Endothelial cell (in vitro differentiated cells): ENCODE measurements around the gene NETO2. TPM values are rescaled to one million over a fixed set of nuclear protein-coding genes. Genes with fewer than 3 reads are reported as not detected.
"Not testable (repeated sequence)": the region's sequence is repeated elsewhere in the genome, so short reads cannot be mapped to it uniquely, and the experiment has no call there.

Experiments
- DNase-seq: peaks from one replicate; pipeline ENCODE4 v3.0.0; 2021; ENCODE audit warnings: low spot score
- H3K27ac Mint-ChIP-seq: one replicate; pipeline ENCODE4 v1.8.0; 2021; ENCODE audit warnings: mixed read lengths, inconsistent platforms; ENCODE audit not compliant: unreplicated experiment
- H3K27me3 Mint-ChIP-seq: one replicate; pipeline ENCODE4 v1.8.0; 2021; ENCODE audit warnings: mild to moderate bottlenecking, moderate library complexity, mixed read lengths, inconsistent platforms; ENCODE audit not compliant: unreplicated experiment
- H3K36me3 Mint-ChIP-seq: one replicate; pipeline ENCODE4 v1.8.0; 2021; ENCODE audit warnings: mild to moderate bottlenecking, low read depth, mixed read lengths, inconsistent platforms; ENCODE audit not compliant: unreplicated experiment
- H3K4me1 Mint-ChIP-seq: one replicate; pipeline ENCODE4 v1.8.0; 2021; ENCODE audit warnings: mild to moderate bottlenecking, mixed read lengths, inconsistent platforms; ENCODE audit not compliant: unreplicated experiment
- H3K4me3 Mint-ChIP-seq: one replicate; pipeline ENCODE4 v1.8.0; 2021; ENCODE audit warnings: mild to moderate bottlenecking, mixed read lengths, inconsistent platforms; ENCODE audit not compliant: unreplicated experiment
- H3K9me3 Mint-ChIP-seq: one replicate; pipeline ENCODE4 v1.8.0; 2021; ENCODE audit warnings: mixed read lengths, inconsistent platforms; ENCODE audit not compliant: unreplicated experiment
- total RNA-seq: library from RNA; stranded (reverse); fragmentation: NEBNext Ultra II Directional; extraction: Animal tissue kit (Norgen Biotek cat#: 25700); gene quantifications from one replicate; pipeline ENCODE4 v1.2.1, GENCODE V29; 2021; ENCODE audit not compliant: unreplicated experiment
- TF ChIP-seq, protein P1 (sequence below): fragments of 200-600 bp; sonication (generic); IDR thresholded peaks from one replicate; pipeline ENCODE4 v1.5.0; 2021; ENCODE audit warnings: antibody characterized with exemption; ENCODE audit not compliant: unreplicated experiment

Gene NETO2
- total RNA-seq, 1 donor from 2014 or later, result 20.0 TPM

- Mint-ChIP-seq H3K27ac (no peak overlapping the region), H3K27me3 (no peaks in the 10 kb centered on the region), H3K4me3 (no peak overlapping the region), H3K4me1 (no peaks in the 10 kb centered on the region), H3K9me3 (no peaks in the 10 kb centered on the region), H3K36me3 (no peaks in the 10 kb centered on the region)
- DNase-seq, result no peak
- TF ChIP-seq, protein P1, sequence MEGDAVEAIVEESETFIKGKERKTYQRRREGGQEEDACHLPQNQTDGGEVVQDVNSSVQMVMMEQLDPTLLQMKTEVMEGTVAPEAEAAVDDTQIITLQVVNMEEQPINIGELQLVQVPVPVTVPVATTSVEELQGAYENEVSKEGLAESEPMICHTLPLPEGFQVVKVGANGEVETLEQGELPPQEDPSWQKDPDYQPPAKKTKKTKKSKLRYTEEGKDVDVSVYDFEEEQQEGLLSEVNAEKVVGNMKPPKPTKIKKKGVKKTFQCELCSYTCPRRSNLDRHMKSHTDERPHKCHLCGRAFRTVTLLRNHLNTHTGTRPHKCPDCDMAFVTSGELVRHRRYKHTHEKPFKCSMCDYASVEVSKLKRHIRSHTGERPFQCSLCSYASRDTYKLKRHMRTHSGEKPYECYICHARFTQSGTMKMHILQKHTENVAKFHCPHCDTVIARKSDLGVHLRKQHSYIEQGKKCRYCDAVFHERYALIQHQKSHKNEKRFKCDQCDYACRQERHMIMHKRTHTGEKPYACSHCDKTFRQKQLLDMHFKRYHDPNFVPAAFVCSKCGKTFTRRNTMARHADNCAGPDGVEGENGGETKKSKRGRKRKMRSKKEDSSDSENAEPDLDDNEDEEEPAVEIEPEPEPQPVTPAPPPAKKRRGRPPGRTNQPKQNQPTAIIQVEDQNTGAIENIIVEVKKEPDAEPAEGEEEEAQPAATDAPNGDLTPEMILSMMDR, result no peak
These were observed 19.1 kb upstream of the NETO2 start for GRCh38 chr16:47162670-47163420.

DNA sequence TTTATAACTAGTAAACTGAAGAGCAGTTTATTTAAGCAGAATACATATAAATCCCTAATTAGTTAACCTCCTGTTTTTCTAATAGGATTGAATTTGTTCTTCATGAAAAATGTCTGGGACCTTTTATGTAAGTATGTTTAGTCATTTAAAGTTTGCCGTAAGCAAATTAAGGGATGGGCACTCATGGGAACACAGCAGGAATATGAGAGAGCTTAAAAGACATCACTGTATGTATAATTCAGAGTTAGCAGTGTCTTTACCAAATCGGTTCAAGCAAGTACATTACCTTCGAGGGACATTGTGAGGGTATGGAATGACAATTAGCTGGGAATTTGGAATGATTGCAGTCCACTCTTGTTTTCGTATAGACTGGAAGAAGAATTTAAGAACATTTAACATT lies 17.7 kb upstream of the NETO2 start:
- Mint-ChIP-seq H3K4me3 (no peak overlapping the region), H3K4me1 (no peaks in the 10 kb centered on the region)

DNA sequence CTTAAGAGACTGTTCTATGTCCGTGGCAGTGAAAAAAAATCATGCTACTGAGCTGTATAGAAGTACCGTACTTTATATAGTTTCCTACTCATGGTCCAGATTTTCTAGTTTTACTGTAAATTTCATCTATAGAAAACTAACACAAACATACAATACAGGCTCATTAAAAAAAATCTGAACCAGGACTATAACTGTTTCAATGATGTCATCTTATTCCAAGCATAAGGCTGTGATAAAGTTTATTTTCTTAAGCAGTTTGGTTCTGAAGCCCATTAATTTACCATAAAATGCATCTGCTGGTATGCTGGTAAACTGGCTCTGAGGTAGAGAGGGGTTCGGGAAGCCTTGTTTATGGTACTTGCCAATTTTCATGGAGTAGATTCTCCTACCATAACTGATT lies 16.7 kb upstream of the NETO2 start:
- H3K4me1 Mint-ChIP-seq, result no peaks in the 10 kb centered on the region
- H3K9me3 Mint-ChIP-seq, result no peaks in the 10 kb centered on the region
- no peaks in the 10 kb centered on the region for H3K27me3 Mint-ChIP-seq
- H3K36me3 Mint-ChIP-seq, result peaks cover 9% of the 10 kb centered on the region
- no peak overlapping the region for H3K27ac Mint-ChIP-seq
- no peak for DNase-seq
- H3K4me3 Mint-ChIP-seq, result no peak overlapping the region
- TF ChIP-seq, protein P1, result no peak

More for the DNA sequence above, 17.7 kb upstream of the NETO2 start:
- Mint-ChIP-seq H3K27me3 (no peaks in the 10 kb centered on the region), H3K9me3 (no peaks in the 10 kb centered on the region), H3K27ac (no peak overlapping the region), H3K36me3 (peaks cover 7% of the 10 kb centered on the region)
- TF ChIP-seq, protein P1, result no peak
- DNase-seq, result no peak

GRCh38 chr16:47158992-47159391 lies 15.2 kb upstream of the NETO2 start:
- H3K4me3 Mint-ChIP-seq, result no peak overlapping the region
- no peak overlapping the region for H3K27ac Mint-ChIP-seq
- H3K4me1 Mint-ChIP-seq, result no peaks in the 10 kb centered on the region
- H3K36me3 Mint-ChIP-seq, result peaks cover 11% of the 10 kb centered on the region
- H3K27me3 Mint-ChIP-seq, result no peaks in the 10 kb centered on the region
- DNase-seq, result no peak
- H3K9me3 Mint-ChIP-seq, result no peaks in the 10 kb centered on the region
- TF ChIP-seq, protein P1, result no peak

GRCh38 chr16:47156680-47157215 lies 13.0 kb upstream of the NETO2 start:
- peaks cover 32% of the 10 kb centered on the region for H3K36me3 Mint-ChIP-seq
- no peak for DNase-seq
- no peaks in the 10 kb centered on the region for H3K27me3 Mint-ChIP-seq
- H3K9me3 Mint-ChIP-seq, result peaks cover 8% of the 10 kb centered on the region
- TF ChIP-seq, protein P1, result no peak
- H3K4me1 Mint-ChIP-seq, result no peaks in the 10 kb centered on the region
- no peak overlapping the region for H3K27ac Mint-ChIP-seq
- H3K4me3 Mint-ChIP-seq, result no peak overlapping the region

DNA sequence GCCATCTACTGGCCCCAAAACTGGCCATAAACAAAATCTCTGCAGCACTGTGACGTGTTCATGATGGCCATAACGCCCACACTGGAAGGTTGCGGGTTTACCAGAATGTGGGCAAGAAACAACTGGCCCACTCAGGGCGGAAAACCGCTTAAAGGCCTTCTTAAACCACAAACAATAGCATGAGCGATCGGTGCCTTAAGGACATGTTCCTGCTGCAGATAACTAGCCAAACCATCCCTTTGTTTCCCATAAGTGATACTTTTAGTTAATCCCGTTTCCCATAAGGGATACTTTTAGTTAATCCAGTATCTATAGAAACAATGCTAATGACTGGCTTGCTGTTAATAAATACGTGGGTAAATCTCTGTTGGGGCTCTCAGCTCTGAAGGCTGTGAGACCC lies 8.8 kb upstream of the NETO2 start:
- not testable (repeated sequence) for H3K27ac Mint-ChIP-seq, DNase-seq, H3K4me1 Mint-ChIP-seq, H3K27me3 Mint-ChIP-seq, H3K9me3 Mint-ChIP-seq
- Mint-ChIP-seq H3K36me3 (peaks cover 40% of the 10 kb centered on the region), H3K4me3 (peak overlapping the region; percentile 48)
